HCT116 (cell line): ENCODE measurements around the gene NFKB1. TPM values are rescaled to one million over a fixed set of nuclear protein-coding genes. Genes with fewer than 3 reads are reported as not detected.

Source experiments
- ATAC-seq: fragments of 200-7000 bp; cut with Tn5 transposase; 2 replicates; pipeline ENCODE4 v1.9.1; 2020; ENCODE audit warnings: mild to moderate bottlenecking, moderate library complexity
- BruUV-seq: library from RNA; stranded (reverse); fragments of 400-500 nt; replicated peaks from 2 replicates; lab custom pipeline; 2021; lab: Mats Ljungman, UMichigan
- CTCF ChIA-PET: fragments of 300-600 bp; sonication (Branson Sonifier 250); formaldehyde crosslinking; loops from one replicate; lab custom pipeline; 2021; ENCODE audit warnings: antibody characterized with exemption; lab: Charles Lee
- POLR2A ChIA-PET: fragments of 300-600, 350-600 bp; sonication (Branson Sonifier 250); formaldehyde crosslinking; loops from one replicate; lab custom pipeline; 2021; ENCODE audit warnings: antibody characterized with exemption; lab: Charles Lee
- RAD21 ChIA-PET, 2 experiments: fragments of 300-600 bp; sonication (Branson Sonifier 250); formaldehyde crosslinking; loops; one replicate each; lab custom pipeline; 2023; ENCODE audit warnings: low total read pairs in 2 of 2; ENCODE audit not compliant: uncharacterized antibody in 2 of 2, unreplicated experiment in 2 of 2, low non-redundant PET in 1 of 2; lab: Charles Lee
- DNase-seq: peaks from one replicate; pipeline ENCODE4 v3.0.0-alpha.2; 2010; ENCODE audit warnings: low read depth, low spot score
- H2AFZ ChIP-seq: fragments of 200-600 bp; shearing (Covaris generic), sonication (generic); 2 replicates; pipeline ENCODE4 v1.6.1; 2017; ENCODE audit warnings: low read depth, mixed run types, mixed read lengths, antibody characterized with exemption, low read length; ENCODE audit not compliant: poor library complexity, severe bottlenecking
- H3K27ac ChIP-seq: 2 replicates; pipeline ENCODE4 v1.5.1; 2012; ENCODE audit warnings: low read depth, low read length
- H3K27me3 ChIP-seq: fragments of 200-600 bp; sonication (generic); 2 replicates; pipeline ENCODE4 v1.6.1; 2016; ENCODE audit warnings: mixed run types, low read length, mixed read lengths; ENCODE audit not compliant: insufficient read depth
- H3K36me3 ChIP-seq, 2 experiments: fragments of 200-500 bp in 1 of 2; fragments of 200-600 bp in 1 of 2; sonication (Bioruptor generic) in 1 of 2; sonication (generic) in 1 of 2; 2 replicates each; pipeline versions ENCODE4 v1.5.1 to v1.6.1; 2014 to 2016; ENCODE audit warnings: low read length in 2 of 2, inconsistent platforms in 1 of 2, mixed read lengths in 1 of 2, mixed run types in 1 of 2; ENCODE audit not compliant: insufficient read depth in 2 of 2, control insufficient read depth in 1 of 2
- H3K4me1 ChIP-seq, 2 experiments: fragments of 200-600 bp in 1 of 2; sonication (generic) in 1 of 2; 2 replicates each; pipeline versions ENCODE4 v1.5.1 to v1.6.1; 2012 to 2017; ENCODE audit warnings: low read length in 2 of 2, inconsistent platforms in 1 of 2, mild to moderate bottlenecking in 1 of 2, mixed read lengths in 1 of 2, mixed run types in 1 of 2, moderate library complexity in 1 of 2; ENCODE audit not compliant: insufficient read depth in 2 of 2, control insufficient read depth in 1 of 2
- H3K4me2 ChIP-seq: fragments of 200-600 bp; sonication (generic); 2 replicates; pipeline ENCODE4 v1.6.1; 2017; ENCODE audit warnings: mixed run types, low read length, mixed read lengths
- H3K4me3 ChIP-seq, 2 experiments: fragments of 200-600 bp in 1 of 2; sonication (generic) in 1 of 2; replicated peaks in 1 of 2; 2 replicates each; pipeline ENCODE4 v1.5.1; 2011 to 2016; ENCODE audit warnings: low read length in 2 of 2, control low read depth in 1 of 2, low read depth in 1 of 2, mild to moderate bottlenecking in 1 of 2, mixed read lengths in 1 of 2, mixed run types in 1 of 2
- H3K79me2 ChIP-seq: fragments of 200-600 bp; sonication (generic); 2 replicates; pipeline ENCODE4 v1.6.1; 2017; ENCODE audit warnings: mild to moderate bottlenecking, mixed run types, low read length, moderate library complexity, mixed read lengths; ENCODE audit not compliant: insufficient read depth
- H3K9ac ChIP-seq: fragments of 200-600 bp; sonication (generic); 2 replicates; pipeline ENCODE4 v1.6.1; 2016; ENCODE audit warnings: low read length, mixed read lengths
- H3K9me2 ChIP-seq: fragments of 200-600 bp; sonication (generic), shearing (Covaris generic); 2 replicates; pipeline ENCODE4 v1.6.1; 2017; ENCODE audit warnings: mixed run types, mild to moderate bottlenecking, moderate library complexity; ENCODE audit not compliant: insufficient read depth
- H3K9me3 ChIP-seq, 2 experiments: fragments of 200-500 bp in 1 of 2; fragments of 200-600 bp in 1 of 2; sonication (Bioruptor generic) in 1 of 2; sonication (generic) in 1 of 2; 2 replicates each; pipeline ENCODE4 v1.6.1; 2014 to 2017; ENCODE audit warnings: low read length in 2 of 2, mixed read lengths in 2 of 2, inconsistent platforms in 1 of 2, low read depth in 1 of 2, mild to moderate bottlenecking in 1 of 2, mixed run types in 1 of 2, moderate library complexity in 1 of 2; ENCODE audit not compliant: control insufficient read depth in 1 of 2, insufficient read depth in 1 of 2
- H4K20me1 ChIP-seq: fragments of 200-600 bp; sonication (generic), shearing (Covaris generic); 2 replicates; pipeline ENCODE4 v1.6.1; 2017; ENCODE audit warnings: mixed run types, mild to moderate bottlenecking, moderate library complexity; ENCODE audit not compliant: insufficient read depth
- ATF3 ChIP-seq: IDR thresholded peaks from 2 replicates; pipeline ENCODE4 v1.6.1; 2012
- CBX3 ChIP-seq: IDR thresholded peaks from 2 replicates; pipeline ENCODE4 v1.6.1; 2012; ENCODE audit warnings: low read depth
- CTCF ChIP-seq, 3 experiments: fragments of 200-600 bp in 1 of 3; sonication (generic) in 1 of 3; IDR thresholded peaks in 2 of 3; conservative IDR thresholded peaks in 1 of 3; 2 replicates each; pipeline ENCODE4 v1.5.1; 2012 to 2017; ENCODE audit warnings: low read depth in 2 of 3, low read length in 2 of 3, antibody characterized with exemption in 1 of 3, borderline replicate concordance in 1 of 3, control low read depth in 1 of 3, mild to moderate bottlenecking in 1 of 3, mixed read lengths in 1 of 3, mixed run types in 1 of 3, moderate library complexity in 1 of 3; ENCODE audit not compliant: insufficient read depth in 1 of 3
- EGR1 ChIP-seq: IDR thresholded peaks from 2 replicates; pipeline ENCODE4 v1.6.1; 2012; ENCODE audit warnings: low read depth
- ELF1 ChIP-seq: IDR thresholded peaks from 2 replicates; pipeline ENCODE4 v1.6.1; 2012; ENCODE audit warnings: low read depth, borderline replicate concordance
- EZH2 ChIP-seq: fragments of 200-600 bp; sonication (generic); IDR thresholded peaks from 2 replicates; pipeline ENCODE4 v1.6.1; 2017; ENCODE audit warnings: antibody characterized with exemption, mixed run types
- EZH2phosphoT487 ChIP-seq: fragments of 200-600 bp; IDR thresholded peaks from 2 replicates; pipeline ENCODE4 v1.6.1; 2018; ENCODE audit warnings: antibody characterized with exemption, borderline replicate concordance
- JUND ChIP-seq: IDR thresholded peaks from 2 replicates; pipeline ENCODE4 v1.6.1; 2012
- REST ChIP-seq: IDR thresholded peaks from 2 replicates; pipeline ENCODE4 v1.6.1; 2012; ENCODE audit warnings: low read depth
- SRF ChIP-seq: IDR thresholded peaks from 2 replicates; pipeline ENCODE4 v1.6.1; 2012; ENCODE audit warnings: low read depth
- TCF7L2 ChIP-seq: IDR thresholded peaks from 2 replicates; pipeline ENCODE4 v1.7.0; 2011; ENCODE audit warnings: borderline replicate concordance, inconsistent platforms; ENCODE audit not compliant: insufficient read depth, insufficient read length; ENCODE audit errors: extremely low read depth
- ZFX ChIP-seq: fragments of 450-650 bp; IDR thresholded peaks from 2 replicates; pipeline ENCODE4 v1.6.1; 2017
- intact Hi-C: fragments of 100-400 bp; cut with micrococcal nuclease; formaldehyde crosslinking; loops from 2 replicates; pipeline ENCODE4 v1.10.0; 2022
- total RNA-seq: library from RNA; stranded (reverse); gene quantifications from one replicate; pipeline ENCODE4 v1.2.1, GENCODE V29; 2021; ENCODE audit not compliant: unreplicated experiment

The NFKB1 gene
- total RNA-seq, 1 experiment from 2014 or later = 29.4 TPM

GRCh38 chr4:102529977-102530376 is 28.8 kb downstream of the NFKB1 start:
- intact Hi-C loops = no loop called here
- no peak overlapping the region for H3K4me3 ChIP-seq
- no peaks in the 10 kb centered on the region for H3K27me3 ChIP-seq
- H3K9me3 ChIP-seq = no peaks in the 10 kb centered on the region
- no peak for ATAC-seq
- ChIA-PET RAD21 (no interaction called here), POLR2A (no interaction called here), CTCF (no interaction called here)
- DNase-seq = no peak
- no TSS peak for BruUV-seq
- H2AFZ ChIP-seq = no peak overlapping the region
- H3K4me2 ChIP-seq = no peak overlapping the region
- no peaks in the 10 kb centered on the region for H4K20me1 ChIP-seq
- H3K79me2 ChIP-seq = peaks cover 3% of the 10 kb centered on the region; the same call in 1 of the 2 replicates
- no peaks in the 10 kb centered on the region for H3K36me3 ChIP-seq
- H3K27ac ChIP-seq = no peak overlapping the region
- no peak for TF ChIP-seq CTCF (IDR thresholded peaks at IDR 0.05 in 2 of 3, conservative IDR thresholded peaks at IDR 0.05 in 1 of 3; ENCODE audit: borderline replicate concordance in 1 of 3, insufficient read depth in 1 of 3, low read depth in 2 of 3, low read length in 2 of 3)
- no peak for TF ChIP-seq CBX3
- no peak overlapping the region for H3K9ac ChIP-seq
- H3K4me1 ChIP-seq = 0 out of 4 replicates have a peak, but pooled peaks cover 0 to under 1% of the 10 kb centered on the region in 2 experiments
- no peaks in the 10 kb centered on the region for H3K9me2 ChIP-seq

- ChIA-PET POLR2A (no interaction called here), RAD21 (no interaction called here), CTCF (no interaction called here)
- no peaks in the 10 kb centered on the region for H3K9me3 ChIP-seq
- BruUV-seq = no TSS peak
- H3K27ac ChIP-seq = no peak overlapping the region
- H3K27me3 ChIP-seq = no peaks in the 10 kb centered on the region
- no peaks in the 10 kb centered on the region for H3K36me3 ChIP-seq
- DNase-seq = no peak
- intact Hi-C loops = no loop called here
- no peak for ATAC-seq
- H3K4me2 ChIP-seq = no peak overlapping the region
- H3K9ac ChIP-seq = no peak overlapping the region
- no peak overlapping the region for H2AFZ ChIP-seq
- H3K4me1 ChIP-seq = peaks cover 0 to 6% of the 10 kb centered on the region in 2 experiments; a peak in 1 of 4 replicates
- H3K4me3 ChIP-seq = no peak overlapping the region
- no peaks in the 10 kb centered on the region for H3K9me2 ChIP-seq
- H4K20me1 ChIP-seq = no peaks in the 10 kb centered on the region
- peaks cover 3% of the 10 kb centered on the region; the same call in 1 of the 2 replicates for H3K79me2 ChIP-seq
- no peak for TF ChIP-seq CTCF (IDR thresholded peaks at IDR 0.05 in 2 of 3, conservative IDR thresholded peaks at IDR 0.05 in 1 of 3; ENCODE audit: borderline replicate concordance in 1 of 3, insufficient read depth in 1 of 3, low read depth in 2 of 3, low read length in 2 of 3)
- TF ChIP-seq ZFX = no peak
- no peak for TF ChIP-seq ATF3
- no peak for TF ChIP-seq EZH2phosphoT487
- TF ChIP-seq EZH2 = no peak
- TF ChIP-seq CBX3 = no peak
- no peak for TF ChIP-seq EGR1
- TF ChIP-seq SRF = no peak
- TF ChIP-seq ELF1 = no peak
- no peak for TF ChIP-seq TCF7L2
- no peak for TF ChIP-seq JUND
- no peak for TF ChIP-seq REST
Observed at GRCh38 chr4:102530986-102531385, 29.8 kb downstream of the NFKB1 start.
